Tibial nerve (tissue), 3 donors: ENCODE results near the gene HSBP1.

Experiments
- POLR2A ChIP-seq, 2 donors: fragments of 450-650 bp; IDR thresholded peaks; one replicate each; pipeline ENCODE4 v1.6.1; 2017; ENCODE audit warnings: antibody characterized with exemption in 2 of 2, mild to moderate bottlenecking in 2 of 2, moderate library complexity in 2 of 2
- TF ChIP-seq, protein P1 (sequence below), 5 experiments: fragments of 200-600 bp in 3 of 5; fragments of 450-650 bp in 2 of 5; sonication (generic) in 3 of 5; IDR thresholded peaks; one replicate each; pipeline ENCODE4 v1.5.1; 2016 to 2019; ENCODE audit warnings: antibody characterized with exemption in 5 of 5, mild to moderate bottlenecking in 3 of 5, moderate library complexity in 2 of 5

DNA sequence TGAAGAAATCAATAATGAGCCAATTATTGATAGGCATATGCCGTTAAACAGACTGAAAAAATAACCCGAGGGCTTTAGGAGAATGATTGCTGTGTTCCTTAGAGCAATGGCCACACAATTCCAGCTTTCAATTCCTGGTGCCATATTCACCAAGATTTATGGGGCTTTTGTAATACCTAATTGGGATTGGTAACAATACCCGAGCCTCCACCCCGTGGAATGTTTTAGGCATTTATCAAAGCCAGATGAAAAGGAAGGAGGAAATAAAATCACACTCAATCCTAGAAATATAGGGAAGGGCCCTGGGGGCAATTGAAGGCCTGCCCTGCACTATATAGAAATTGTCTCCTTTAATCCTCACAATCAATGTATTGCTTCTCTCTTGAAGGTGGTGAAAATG lies 49.0 kb downstream of the HSBP1 start:
- TF ChIP-seq, protein P1, sequence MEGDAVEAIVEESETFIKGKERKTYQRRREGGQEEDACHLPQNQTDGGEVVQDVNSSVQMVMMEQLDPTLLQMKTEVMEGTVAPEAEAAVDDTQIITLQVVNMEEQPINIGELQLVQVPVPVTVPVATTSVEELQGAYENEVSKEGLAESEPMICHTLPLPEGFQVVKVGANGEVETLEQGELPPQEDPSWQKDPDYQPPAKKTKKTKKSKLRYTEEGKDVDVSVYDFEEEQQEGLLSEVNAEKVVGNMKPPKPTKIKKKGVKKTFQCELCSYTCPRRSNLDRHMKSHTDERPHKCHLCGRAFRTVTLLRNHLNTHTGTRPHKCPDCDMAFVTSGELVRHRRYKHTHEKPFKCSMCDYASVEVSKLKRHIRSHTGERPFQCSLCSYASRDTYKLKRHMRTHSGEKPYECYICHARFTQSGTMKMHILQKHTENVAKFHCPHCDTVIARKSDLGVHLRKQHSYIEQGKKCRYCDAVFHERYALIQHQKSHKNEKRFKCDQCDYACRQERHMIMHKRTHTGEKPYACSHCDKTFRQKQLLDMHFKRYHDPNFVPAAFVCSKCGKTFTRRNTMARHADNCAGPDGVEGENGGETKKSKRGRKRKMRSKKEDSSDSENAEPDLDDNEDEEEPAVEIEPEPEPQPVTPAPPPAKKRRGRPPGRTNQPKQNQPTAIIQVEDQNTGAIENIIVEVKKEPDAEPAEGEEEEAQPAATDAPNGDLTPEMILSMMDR (IDR thresholded peaks at IDR 0.05) = no peak
- no peak for TF ChIP-seq POLR2A (IDR thresholded peaks at IDR 0.05)
